Activated CD8-positive, alpha-beta T cell treated with anti-CD3 and anti-CD28 coated beads, Interleukin-2, amount 10 ng/mL, durations not matched to agents 7 days and 5 days (primary cell): ENCODE data around the gene ASB13. TPM values are rescaled to one million over a fixed set of nuclear protein-coding genes. Genes with fewer than 3 reads are reported as not detected.
"Not testable (repeated sequence)": the region's sequence is repeated elsewhere in the genome, so short reads cannot be mapped to it uniquely, and the experiment has no call there.

Source experiments
- ATAC-seq: fragments of 150-1000 bp; cut with Tn5 transposase; one replicate; pipeline ENCODE4 v1.10.0; 2021; ENCODE audit warnings: moderate library complexity
- CTCF ChIA-PET: fragments of 350-600 bp; sonication (Branson Sonifier 250); formaldehyde crosslinking; loops from one replicate; lab custom pipeline; 2021; ENCODE audit warnings: antibody characterized with exemption; lab: Charles Lee
- POLR2A ChIA-PET: fragments of 350-600 bp; sonication (Branson Sonifier 250); formaldehyde crosslinking; loops from one replicate; lab custom pipeline; 2021; ENCODE audit warnings: antibody characterized with exemption; lab: Charles Lee
- DNase-seq: peaks from one replicate; pipeline ENCODE4 v3.0.0-alpha.2; 2020
- H3K27ac Mint-ChIP-seq: one replicate; pipeline ENCODE4 v1.8.0; 2021; ENCODE audit warnings: mild to moderate bottlenecking, mixed read lengths
- H3K27me3 Mint-ChIP-seq: one replicate; pipeline ENCODE4 v1.8.0; 2021; ENCODE audit warnings: low read depth, mixed read lengths
- H3K36me3 Mint-ChIP-seq: one replicate; pipeline ENCODE4 v1.8.0; 2021; ENCODE audit warnings: low read depth, mixed read lengths
- H3K4me1 Mint-ChIP-seq: one replicate; pipeline ENCODE4 v1.8.0; 2021; ENCODE audit warnings: low read depth, mixed read lengths
- H3K4me3 Mint-ChIP-seq: one replicate; pipeline ENCODE4 v1.8.0; 2021; ENCODE audit warnings: mild to moderate bottlenecking, mixed read lengths
- H3K9me3 Mint-ChIP-seq: one replicate; pipeline ENCODE4 v1.8.0; 2022; ENCODE audit warnings: mixed read lengths; ENCODE audit not compliant: insufficient read depth
- total RNA-seq, 2 experiments: library from RNA; stranded (reverse); gene quantifications; one replicate each; pipeline ENCODE4 v1.2.3, GENCODE V29; 2021

ASB13 gene
- total RNA-seq, 2 experiments from 2014 or later: 4.4 to 5.6 TPM

DNA sequence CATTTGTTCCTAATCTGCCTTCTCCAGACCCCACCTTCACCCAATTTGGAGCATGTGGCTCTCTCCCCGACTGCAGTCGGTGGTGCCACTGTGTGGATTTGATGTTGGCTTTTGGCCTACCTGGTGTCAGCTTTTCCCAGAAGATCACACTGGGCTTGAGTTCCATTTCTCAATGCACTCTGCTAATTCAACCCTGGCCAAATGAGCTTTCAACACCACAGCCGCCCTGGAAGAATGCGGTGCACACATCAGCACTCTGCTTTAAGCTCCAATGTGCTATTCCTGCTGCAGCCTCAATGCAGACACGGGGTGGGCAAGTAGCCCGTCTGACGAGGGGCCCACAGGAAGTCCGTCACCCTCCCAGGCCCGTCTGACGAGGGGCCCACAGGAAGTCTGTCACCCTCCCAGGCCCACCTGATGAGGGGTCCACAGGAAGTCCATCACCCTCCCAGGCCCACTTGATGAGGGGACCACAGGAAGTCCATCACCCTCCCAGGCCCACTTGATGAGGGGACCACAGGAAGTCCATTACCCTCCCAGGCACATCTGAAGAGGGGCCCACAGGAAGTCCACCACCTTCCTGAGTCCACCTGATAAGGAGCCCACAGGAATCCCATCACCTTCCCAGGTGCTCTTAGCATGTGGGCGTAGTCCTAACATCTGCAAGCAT, 64.4 kb downstream of the ASB13 start:
- POLR2A ChIA-PET: no interaction called here

DNA sequence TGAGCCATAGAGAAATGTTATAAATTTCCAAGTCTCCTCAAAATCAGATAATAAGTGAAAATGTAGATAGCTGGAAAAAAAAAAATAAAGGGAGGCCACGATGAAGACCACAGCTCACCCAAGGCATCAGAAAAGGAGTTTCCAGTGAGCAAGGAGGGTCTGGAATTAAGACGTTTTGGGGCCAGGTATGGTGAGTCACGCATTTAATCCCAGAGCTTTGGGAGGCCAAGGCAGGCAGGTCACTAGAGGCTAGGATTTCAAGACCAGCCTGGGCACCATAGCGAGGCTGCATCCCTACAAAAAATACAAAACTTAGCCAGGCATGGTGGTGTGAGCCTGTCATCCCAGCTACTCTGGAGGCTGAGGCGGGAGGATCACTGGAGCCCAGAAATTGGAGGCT, 65.5 kb downstream of the ASB13 start:
- DNase-seq (no peak), ATAC-seq (no peak)
- no peaks in the 10 kb centered on the region for H3K36me3 Mint-ChIP-seq
- no peaks in the 10 kb centered on the region for H3K4me1 Mint-ChIP-seq
- H3K4me3 Mint-ChIP-seq: no peak overlapping the region
- POLR2A ChIA-PET: no interaction called here
- peaks cover 9% of the 10 kb centered on the region for H3K27me3 Mint-ChIP-seq
- H3K9me3 Mint-ChIP-seq: no peaks in the 10 kb centered on the region
- CTCF ChIA-PET: interaction anchor here (0.7 to 1.6 kb wide), 2 partner anchors 23 to 29 kb away, joined by 3 to 5 read pairs; no protein-coding TSS in a partner anchor
- no peak overlapping the region for H3K27ac Mint-ChIP-seq

More for the DNA sequence above, 64.4 kb downstream of the ASB13 start:
- Mint-ChIP-seq H3K4me1 (no peaks in the 10 kb centered on the region), H3K27ac (no peak overlapping the region), H3K9me3 (no peaks in the 10 kb centered on the region), H3K4me3 (no peak overlapping the region), H3K27me3 (peaks cover 8% of the 10 kb centered on the region), H3K36me3 (no peaks in the 10 kb centered on the region)
- ATAC-seq (no peak), DNase-seq (no peak)
- CTCF ChIA-PET: interaction anchor here (1.6 kb wide), 1 partner anchor 28 kb away, joined by 5 read pairs; no protein-coding TSS in a partner anchor

DNA sequence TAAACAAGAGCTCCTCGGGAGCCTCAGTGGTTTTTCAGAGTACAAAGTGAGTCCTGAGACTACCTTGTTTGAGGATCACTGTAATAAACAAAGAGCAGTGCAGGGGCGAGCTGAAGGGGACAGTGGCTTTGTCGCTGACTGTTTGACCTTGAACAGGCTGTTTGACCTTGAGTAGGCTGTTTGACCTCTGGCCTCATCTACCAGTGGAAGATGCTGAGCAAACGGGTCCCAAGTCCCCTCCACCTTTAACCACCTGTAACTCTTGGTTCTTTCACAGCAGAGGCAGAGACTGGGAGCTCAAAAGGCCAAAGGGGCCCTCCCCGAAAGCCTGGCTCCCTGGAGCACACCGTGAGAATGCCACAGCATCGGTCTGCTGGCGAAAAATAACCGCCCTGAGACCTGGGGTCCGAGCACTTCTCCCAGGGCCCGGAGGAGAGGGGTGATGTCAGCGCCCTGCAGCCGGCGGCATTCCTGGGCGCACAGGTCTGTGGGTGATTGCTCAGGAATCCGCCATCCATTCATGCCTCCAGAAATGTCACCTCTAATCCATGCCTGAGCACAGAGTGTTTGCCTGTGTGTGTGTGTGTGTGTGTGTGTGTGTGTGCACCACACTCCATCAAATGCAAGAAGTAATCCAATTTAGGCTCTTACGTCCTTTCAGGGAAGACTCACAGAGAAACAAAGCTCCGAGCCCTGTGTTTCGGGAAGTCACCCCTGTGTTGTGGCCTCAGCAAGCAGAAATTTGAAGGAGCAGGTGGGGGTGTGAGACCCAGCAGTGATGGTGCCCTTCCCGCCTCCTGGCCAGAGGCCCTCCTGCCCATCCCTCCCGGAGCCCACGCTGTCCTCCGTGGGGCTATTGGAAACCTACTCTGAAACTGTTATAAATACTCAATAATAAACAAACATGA, 66.5 kb downstream of the ASB13 start:
- CTCF ChIA-PET: interaction anchor here (1.1 kb wide), 1 partner anchor 23 kb away, joined by 4 read pairs; no protein-coding TSS in a partner anchor
- Mint-ChIP-seq H3K4me3 (no peak overlapping the region), H3K36me3 (no peaks in the 10 kb centered on the region)

DNA sequence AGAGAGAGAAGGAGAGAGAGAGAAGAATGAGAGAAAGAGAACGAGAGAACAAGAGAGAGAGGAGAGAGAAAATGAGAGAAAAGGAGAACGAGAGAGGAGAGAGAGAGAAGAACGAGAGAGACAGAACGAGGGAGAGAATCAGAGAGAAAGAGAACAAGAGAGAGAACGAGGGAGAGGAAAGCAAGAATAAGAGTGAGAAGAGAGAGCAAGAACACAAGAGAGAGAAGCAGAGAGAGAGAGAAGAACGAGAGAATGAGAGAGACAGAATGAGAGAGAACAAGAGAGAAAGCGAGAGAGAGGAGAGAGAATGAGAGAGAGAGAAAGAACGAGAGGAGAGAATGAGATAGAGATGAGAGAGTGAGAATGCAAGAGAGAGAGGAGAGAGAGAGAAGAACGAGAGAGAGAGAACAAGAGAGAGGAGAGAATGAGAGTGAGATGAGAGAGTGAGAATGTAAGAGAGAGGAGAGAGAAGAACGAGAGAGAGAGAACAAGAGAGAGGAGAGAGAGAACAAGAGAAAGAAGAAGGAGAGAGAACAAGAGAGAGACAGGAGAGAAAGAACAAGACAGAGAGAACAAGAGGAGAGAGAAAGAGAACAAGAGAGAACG, 68.2 kb downstream of the ASB13 start:
- ATAC-seq: no peak
- ChIA-PET POLR2A (no interaction called here), CTCF (interaction anchor here (2.0 kb wide), 1 partner anchor 25 kb away, joined by 4 read pairs; no protein-coding TSS in a partner anchor)
- Mint-ChIP-seq H3K27ac (no peak overlapping the region), H3K27me3 (peaks cover 28% of the 10 kb centered on the region), H3K4me1 (no peaks in the 10 kb centered on the region), H3K9me3 (no peaks in the 10 kb centered on the region), H3K36me3 (no peaks in the 10 kb centered on the region), H3K4me3 (no peak overlapping the region)
- no peak for DNase-seq

More for the DNA sequence above, 66.5 kb downstream of the ASB13 start:
- H3K27ac Mint-ChIP-seq: no peak overlapping the region
- H3K27me3 Mint-ChIP-seq: peaks cover 18% of the 10 kb centered on the region
- POLR2A ChIA-PET: no interaction called here
- no peaks in the 10 kb centered on the region for H3K9me3 Mint-ChIP-seq
- no peak for ATAC-seq
- no peaks in the 10 kb centered on the region for H3K4me1 Mint-ChIP-seq
- no peak for DNase-seq

DNA sequence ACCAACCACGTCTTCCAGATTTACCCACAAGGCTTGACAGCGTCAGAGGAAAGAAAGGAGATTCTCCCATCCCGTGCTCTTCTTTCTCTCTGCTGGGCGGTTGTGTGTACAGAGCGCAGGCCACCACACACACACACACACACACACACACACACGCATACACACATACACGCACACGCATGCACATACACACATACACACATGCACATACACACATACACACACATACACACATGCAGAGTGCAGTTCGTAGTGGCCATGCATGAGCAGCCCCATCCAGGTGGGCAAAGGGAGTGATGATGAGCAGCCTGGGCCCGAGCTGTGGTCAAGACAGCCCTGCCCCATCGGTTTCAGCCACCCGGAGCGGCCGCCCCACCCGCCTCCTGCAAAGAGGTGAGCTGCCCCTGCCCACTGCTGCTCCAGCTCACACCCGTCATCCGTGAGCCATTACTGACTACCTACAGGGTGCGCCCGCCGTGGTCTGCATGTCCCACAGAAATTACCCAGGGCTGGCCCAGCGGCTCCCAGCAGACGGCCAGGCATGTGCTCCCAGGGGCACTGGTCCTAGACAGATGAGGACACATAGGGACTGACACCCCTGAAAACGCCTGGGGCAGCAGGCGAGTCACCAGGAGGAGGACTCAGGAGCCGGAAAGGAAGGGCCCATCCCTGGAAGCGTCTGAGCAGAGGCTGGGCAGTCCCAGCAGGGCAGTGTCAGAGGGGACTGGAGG, 69.6 kb downstream of the ASB13 start:
- H3K4me3 Mint-ChIP-seq: no peak overlapping the region
- H3K4me1 Mint-ChIP-seq: no peaks in the 10 kb centered on the region
- CTCF ChIA-PET: interaction anchor here (2.0 to 3.0 kb wide), 2 partner anchors 26 to 27 kb away, joined by 4 to 11 read pairs; no protein-coding TSS in a partner anchor
- H3K27me3 Mint-ChIP-seq: peaks cover 28% of the 10 kb centered on the region
- DNase-seq (no peak), ATAC-seq (no peak)
- POLR2A ChIA-PET: no interaction called here
- H3K9me3 Mint-ChIP-seq: no peaks in the 10 kb centered on the region
- H3K27ac Mint-ChIP-seq: no peak overlapping the region
- no peaks in the 10 kb centered on the region for H3K36me3 Mint-ChIP-seq

DNA sequence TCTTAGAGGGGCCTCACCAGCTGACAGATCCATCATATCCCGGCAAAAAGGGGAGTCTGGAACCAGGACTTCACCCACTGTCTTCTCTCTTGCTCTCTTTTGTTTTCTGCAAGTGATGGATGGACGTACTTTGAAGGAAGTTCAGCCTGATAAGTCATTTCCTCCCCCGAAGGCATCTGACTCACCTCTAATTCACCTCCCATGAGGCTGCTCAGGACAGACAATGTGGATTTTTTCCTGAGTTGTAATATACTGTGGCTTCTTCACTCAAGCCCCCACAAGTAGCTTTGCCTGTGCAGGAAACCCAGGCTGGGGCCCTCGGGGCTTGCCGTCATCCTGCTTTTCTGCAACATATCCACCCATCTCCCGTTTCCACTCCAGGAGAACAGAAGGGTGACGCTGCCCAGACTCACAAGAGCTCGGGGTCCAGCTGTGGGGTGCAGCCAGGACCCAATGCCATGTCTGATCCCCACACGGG, 70.4 kb downstream of the ASB13 start:
- H3K4me1 Mint-ChIP-seq: no peaks in the 10 kb centered on the region
- ChIA-PET POLR2A (no interaction called here), CTCF (interaction anchor here (3.0 kb wide), 1 partner anchor 27 kb away, joined by 11 read pairs; no protein-coding TSS in a partner anchor)
- peaks cover 28% of the 10 kb centered on the region for H3K27me3 Mint-ChIP-seq
- no peak overlapping the region for H3K27ac Mint-ChIP-seq
- no peaks in the 10 kb centered on the region for H3K9me3 Mint-ChIP-seq
- no peak overlapping the region for H3K4me3 Mint-ChIP-seq
- ATAC-seq (no peak), DNase-seq (no peak)
- no peaks in the 10 kb centered on the region for H3K36me3 Mint-ChIP-seq

DNA sequence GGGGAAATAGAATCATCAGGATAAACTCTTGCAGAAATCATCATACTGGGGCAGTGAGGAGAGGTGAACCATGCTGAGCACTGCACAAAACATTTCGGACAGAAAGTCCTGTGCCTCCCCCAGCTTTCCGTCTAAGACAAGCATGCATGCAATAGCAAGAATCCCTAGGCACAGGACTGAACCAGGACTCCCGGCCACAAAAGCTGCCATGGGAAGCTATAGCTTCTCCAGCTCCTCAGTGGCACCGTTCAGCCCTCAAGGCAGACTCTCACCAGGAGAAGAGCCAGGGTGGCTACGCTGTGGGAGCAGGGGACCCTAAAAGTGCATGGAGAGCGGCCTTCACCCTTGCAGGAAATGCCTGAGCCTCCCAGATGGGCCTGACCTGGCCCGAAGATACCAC, 70.8 kb downstream of the ASB13 start:
- Mint-ChIP-seq H3K4me1 (no peaks in the 10 kb centered on the region), H3K27ac (no peak overlapping the region), H3K27me3 (peaks cover 27% of the 10 kb centered on the region), H3K9me3 (no peaks in the 10 kb centered on the region), H3K36me3 (no peaks in the 10 kb centered on the region), H3K4me3 (no peak overlapping the region)
- DNase-seq: no peak
- ChIA-PET CTCF (interaction anchor here (3.0 kb wide), 1 partner anchor 27 kb away, joined by 11 read pairs; no protein-coding TSS in a partner anchor), POLR2A (no interaction called here)
- ATAC-seq: no peak

DNA sequence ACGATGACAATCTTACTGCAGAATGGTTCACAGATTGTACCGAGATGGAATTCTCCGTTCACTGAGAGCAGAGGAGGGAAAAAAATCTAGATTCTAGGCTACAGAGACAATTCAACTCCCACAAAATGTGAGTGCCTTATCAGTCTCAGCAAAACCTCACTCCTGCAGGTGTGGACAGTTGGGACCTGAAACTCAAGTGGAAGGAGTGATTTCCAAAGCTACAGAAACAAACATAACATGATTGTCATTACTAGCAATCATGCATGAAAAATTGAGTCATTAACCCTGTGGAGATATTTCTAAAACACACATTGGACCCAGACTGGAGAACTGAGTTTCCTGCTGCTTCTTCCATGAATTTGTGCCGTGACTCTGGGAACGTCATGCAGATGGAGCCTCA, 71.3 kb downstream of the ASB13 start:
- CTCF ChIA-PET: interaction anchor here (0.9 to 3.0 kb wide), 2 partner anchors 28 to 780 kb away, joined by 3 to 11 read pairs; no protein-coding TSS in a partner anchor
- Mint-ChIP-seq H3K4me1 (no peaks in the 10 kb centered on the region), H3K27ac (no peak overlapping the region), H3K36me3 (no peaks in the 10 kb centered on the region), H3K4me3 (no peak overlapping the region), H3K27me3 (peaks cover 25% of the 10 kb centered on the region), H3K9me3 (no peaks in the 10 kb centered on the region)
- ATAC-seq (no peak), DNase-seq (no peak)
- POLR2A ChIA-PET: no interaction called here

DNA sequence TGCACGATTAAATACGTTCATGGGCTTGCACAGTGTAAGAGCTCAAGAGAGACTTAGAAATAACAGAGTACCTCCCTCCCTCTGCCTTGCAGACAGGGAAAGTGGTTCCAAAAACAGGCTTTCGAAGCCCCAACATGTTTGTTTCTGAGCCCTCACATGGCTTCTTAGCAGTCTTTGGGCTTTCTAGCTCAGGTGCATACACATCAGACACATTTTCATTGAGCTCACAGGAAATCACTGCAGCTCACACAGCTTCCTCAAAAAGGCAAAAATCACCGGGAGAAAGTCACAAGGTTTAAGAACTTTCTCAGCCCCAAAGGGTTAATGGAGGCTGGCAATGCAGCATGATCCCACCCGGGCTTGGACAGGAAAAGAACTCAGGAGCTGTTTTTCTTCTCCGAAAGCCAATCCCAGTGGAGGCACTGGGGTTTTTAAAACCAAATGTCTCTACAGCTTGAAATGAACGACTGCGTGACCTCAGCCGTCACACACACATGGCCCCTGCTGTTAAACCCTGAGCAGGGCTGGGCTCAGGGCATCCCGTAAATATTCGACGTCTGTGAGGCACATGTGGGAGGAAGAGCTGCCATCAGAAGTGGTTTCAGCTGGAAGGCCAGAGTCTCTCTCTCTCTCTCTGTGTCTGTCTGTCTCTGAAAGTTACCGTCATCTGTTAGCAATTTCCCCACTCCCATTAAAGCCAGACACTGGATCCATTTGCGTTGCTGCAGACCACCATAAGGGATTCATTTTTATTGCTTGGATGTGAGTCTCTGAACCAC, 71.9 kb downstream of the ASB13 start:
- no peaks in the 10 kb centered on the region for H3K4me1 Mint-ChIP-seq
- ATAC-seq (no peak), DNase-seq (no peak)
- H3K9me3 Mint-ChIP-seq: no peaks in the 10 kb centered on the region
- H3K36me3 Mint-ChIP-seq: no peaks in the 10 kb centered on the region
- no peak overlapping the region for H3K27ac Mint-ChIP-seq
- H3K4me3 Mint-ChIP-seq: no peak overlapping the region
- CTCF ChIA-PET: interaction anchor here (0.8 to 3.0 kb wide), 3 partner anchors 28 to 779 kb away, joined by 3 to 11 read pairs (median 3); no protein-coding TSS in a partner anchor
- POLR2A ChIA-PET: no interaction called here
- H3K27me3 Mint-ChIP-seq: peaks cover 25% of the 10 kb centered on the region

DNA sequence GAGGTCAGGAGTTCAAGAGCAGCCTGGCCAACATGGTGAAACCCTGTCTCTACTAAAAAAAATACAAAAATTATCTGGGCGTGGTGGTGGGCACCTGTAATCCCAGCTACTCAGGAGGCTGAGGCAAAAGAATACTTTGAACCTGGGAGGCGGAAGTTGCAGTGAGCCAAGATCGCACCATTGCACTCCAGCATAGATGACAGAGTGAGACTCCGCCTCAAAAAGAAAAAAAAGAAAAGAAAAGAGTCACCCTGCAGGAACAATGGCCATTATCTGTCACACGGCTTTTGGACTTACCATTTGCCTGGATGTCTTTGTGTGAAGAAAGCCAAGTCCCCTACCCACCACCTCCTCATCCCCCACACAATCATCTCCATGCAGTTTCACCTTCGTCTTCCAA, 73.0 kb downstream of the ASB13 start:
- H3K27ac Mint-ChIP-seq, H3K36me3 Mint-ChIP-seq, POLR2A ChIA-PET, H3K4me1 Mint-ChIP-seq, H3K9me3 Mint-ChIP-seq, DNase-seq, ATAC-seq, CTCF ChIA-PET, H3K4me3 Mint-ChIP-seq: not testable (repeated sequence)
- peaks cover 25% of the 10 kb centered on the region for H3K27me3 Mint-ChIP-seq
